Skin of body (tissue), 2 donors: ENCODE measurements around the gene FAM13A. TPM values are rescaled to one million over a fixed set of nuclear protein-coding genes. Genes with fewer than 3 reads are reported as not detected.
A peak's percentile ranks its signal among the peaks of the same experiment; 100 is the strongest.
"Not testable (repeated sequence)": the region's sequence is repeated elsewhere in the genome, so short reads cannot be mapped to it uniquely, and the experiment has no call there.

ENCODE experiments used
- DNase-seq: peaks from one replicate; lab custom pipeline; 2025; lab: John Stamatoyannopoulos, UW
- total RNA-seq: library from RNA; depleted of rRNA; stranded (reverse); fragments of >200 nt; gene quantifications from one replicate; pipeline ENCODE4 v1.2.3, GENCODE V29; 2014

Gene FAM13A
- total RNA-seq, 1 donor from 2014 or later, result 71.2 TPM

- no peak for DNase-seq
These were observed 149.5 kb downstream of the FAM13A start for GRCh38 chr4:88907478-88907877.

GRCh38 chr4:88904240-88904639 is 152.7 kb downstream of the FAM13A start:
- not testable (repeated sequence) for DNase-seq

GRCh38 chr4:88900432-88900831 is 156.6 kb downstream of the FAM13A start:
- DNase-seq, result no peak

GRCh38 chr4:88897752-88898151 is 159.2 kb downstream of the FAM13A start:
- no peak for DNase-seq

- no peak for DNase-seq
These were observed 159.8 kb downstream of the FAM13A start for GRCh38 chr4:88897180-88897579.

- DNase-seq, result no peak
These were observed 163.0 kb downstream of the FAM13A start for GRCh38 chr4:88893961-88894360.

GRCh38 chr4:88892646-88893045 is 164.3 kb downstream of the FAM13A start:
- DNase-seq, result no peak

- DNase-seq, result no peak
These were observed 165.3 kb downstream of the FAM13A start for GRCh38 chr4:88891636-88892035.

GRCh38 chr4:88887409-88887808 is 169.6 kb downstream of the FAM13A start:
- not testable (repeated sequence) for DNase-seq

- no peak for DNase-seq
These were observed 175.8 kb downstream of the FAM13A start for GRCh38 chr4:88881227-88881569.

- no peak for DNase-seq
These were observed 176.3 kb downstream of the FAM13A start for GRCh38 chr4:88880501-88881226.

GRCh38 chr4:88879991-88880390 is 177.0 kb downstream of the FAM13A start:
- no peak for DNase-seq

- DNase-seq, result no peak
These were observed 178.3 kb downstream of the FAM13A start for GRCh38 chr4:88878642-88879041.

- no peak for DNase-seq
These were observed 186.6 kb downstream of the FAM13A start for GRCh38 chr4:88870428-88870827.

- DNase-seq, result no peak
These were observed 188.5 kb downstream of the FAM13A start for GRCh38 chr4:88868510-88868909.

- DNase-seq, result no peak
These were observed 190.0 kb downstream of the FAM13A start for GRCh38 chr4:88866862-88867550.

GRCh38 chr4:88865466-88865865 is 191.5 kb downstream of the FAM13A start:
- DNase-seq, result no peak

GRCh38 chr4:88865046-88865445 is 191.9 kb downstream of the FAM13A start:
- no peak for DNase-seq

GRCh38 chr4:88860586-88860985 is 196.4 kb downstream of the FAM13A start:
- DNase-seq, result no peak

- no peak for DNase-seq
These were observed 197.7 kb downstream of the FAM13A start for GRCh38 chr4:88859191-88859812.

GRCh38 chr4:88858752-88859151 is 198.2 kb downstream of the FAM13A start:
- peak; percentile 10 for DNase-seq

GRCh38 chr4:88857588-88857987 is 199.4 kb downstream of the FAM13A start:
- DNase-seq, result no peak

- no peak for DNase-seq
These were observed 202.5 kb downstream of the FAM13A start for GRCh38 chr4:88854481-88854880.
